ENCODE results near the gene NMT1.

DNA sequence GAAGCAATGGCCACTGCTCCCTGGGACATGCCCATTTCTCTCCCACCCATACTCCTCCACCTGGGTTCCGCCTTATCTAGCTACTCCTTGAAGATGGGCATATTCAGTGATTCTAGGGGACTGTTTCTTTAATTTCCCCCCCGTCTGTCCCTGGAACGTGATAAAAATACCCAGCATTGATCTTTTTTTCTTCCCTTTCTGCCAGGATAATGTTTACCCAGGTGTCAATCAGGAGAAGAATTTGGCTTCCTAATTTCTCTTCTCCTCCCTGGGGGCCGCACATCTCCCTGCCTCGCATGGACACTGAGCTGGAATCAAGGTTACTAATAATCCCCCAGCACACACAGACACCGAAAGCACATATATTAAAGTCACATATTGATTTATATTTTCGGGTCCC lies 44.9 kb upstream of the NMT1 start:
- no peak for TF ChIP-seq GATA2 (IDR thresholded peaks at IDR 0.05; ENCODE audit: low read depth, low read length)
- no peak for TF ChIP-seq GATA3 (IDR thresholded peaks at IDR 0.05; ENCODE audit: low read depth, low read length)

All from SH-SY5Y (cell line).